Activated CD4-positive, alpha-beta T cell treated with anti-CD3 and anti-CD28 coated beads for 4 hours (primary cell): ENCODE measurements around the gene NKAIN2.
"Not testable (repeated sequence)": the region's sequence is repeated elsewhere in the genome, so short reads cannot be mapped to it uniquely, and the experiment has no call there.

ENCODE experiments used
- DNase-seq, 2 donors: peaks; one replicate each; pipeline ENCODE4 v3.0.0-alpha.2; 2020

Gene NKAIN2

DNA sequence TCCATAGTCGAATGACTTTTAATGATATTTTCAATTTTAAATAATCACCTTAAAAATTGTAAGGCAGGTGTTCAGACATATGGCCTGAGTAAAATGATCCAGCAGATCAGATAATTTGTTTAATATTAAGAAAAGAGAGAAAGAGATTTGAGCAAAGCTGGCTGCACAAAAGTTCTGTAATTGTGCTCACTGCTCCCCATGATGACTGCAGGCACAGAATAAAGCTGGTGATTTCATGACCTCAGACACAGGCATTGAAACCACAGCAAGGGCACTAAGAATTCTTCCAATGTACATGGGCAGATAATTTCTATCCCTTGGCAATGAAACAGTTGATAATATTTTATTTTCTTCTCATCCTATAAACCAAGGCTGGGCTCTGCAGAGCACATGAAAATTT is 553.1 kb downstream of the NKAIN2 start:
- no peak for DNase-seq

DNA sequence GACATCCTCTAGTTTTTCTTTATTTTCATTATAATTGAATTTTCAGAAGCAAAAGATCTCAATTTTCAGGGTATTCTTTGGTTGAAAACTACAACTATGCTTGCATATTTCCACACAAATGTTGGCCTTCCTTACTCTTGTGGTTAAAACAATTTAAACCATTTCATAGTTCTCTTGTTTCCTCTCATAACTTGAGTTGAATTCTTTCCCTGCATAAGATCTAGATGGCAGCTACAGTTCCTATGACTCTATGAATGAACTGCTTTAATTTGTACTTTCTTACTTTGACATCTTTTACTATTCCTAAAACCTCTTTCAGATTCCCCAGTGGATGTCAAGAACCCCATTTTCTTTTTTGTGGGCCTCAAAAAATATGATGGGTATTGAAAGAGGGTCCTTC is 564.5 kb downstream of the NKAIN2 start:
- no peak for DNase-seq

DNA sequence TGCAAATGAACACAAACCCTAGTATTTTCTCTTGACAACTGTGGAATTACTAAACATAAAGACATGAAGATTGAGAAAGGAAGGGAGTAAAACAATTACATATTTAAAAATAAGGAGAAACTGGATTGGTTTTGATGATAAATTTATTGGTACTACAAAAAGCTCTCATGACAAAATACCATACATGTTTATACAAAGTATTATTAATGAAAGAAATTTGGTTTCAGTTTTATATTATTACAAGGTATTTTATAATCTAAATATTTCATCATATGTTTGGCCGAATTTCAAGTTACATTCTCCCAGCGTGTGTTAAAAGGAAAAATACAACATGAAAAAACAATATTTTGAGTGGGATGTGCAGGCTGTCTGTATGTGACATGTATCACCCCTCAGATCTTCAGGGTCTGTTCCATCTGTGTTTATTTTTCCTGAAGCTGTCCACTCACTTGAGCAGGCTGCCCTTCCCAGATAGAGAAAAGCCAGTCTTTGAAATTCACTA is 568.4 kb downstream of the NKAIN2 start:
- DNase-seq = no peak

DNA sequence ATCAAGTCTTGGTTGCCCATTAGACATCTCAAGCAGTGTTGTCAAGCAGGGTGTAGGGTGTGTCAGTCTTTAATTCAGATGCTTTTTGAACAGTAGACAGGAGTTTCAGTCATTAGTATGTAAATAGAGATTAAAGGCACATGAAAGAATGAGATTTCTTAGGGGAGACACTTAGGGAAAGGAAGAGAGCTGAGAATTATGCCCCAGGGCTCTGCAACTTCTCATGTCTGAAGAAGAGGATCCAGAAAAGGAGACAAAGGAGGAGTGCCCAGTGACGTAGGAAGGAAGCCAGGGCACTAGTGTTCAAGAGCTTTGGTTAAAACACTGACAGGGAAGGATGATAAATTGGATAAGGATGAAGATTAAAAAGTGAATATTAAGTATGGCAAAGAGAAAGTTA is 569.7 kb downstream of the NKAIN2 start:
- no peak for DNase-seq

DNA sequence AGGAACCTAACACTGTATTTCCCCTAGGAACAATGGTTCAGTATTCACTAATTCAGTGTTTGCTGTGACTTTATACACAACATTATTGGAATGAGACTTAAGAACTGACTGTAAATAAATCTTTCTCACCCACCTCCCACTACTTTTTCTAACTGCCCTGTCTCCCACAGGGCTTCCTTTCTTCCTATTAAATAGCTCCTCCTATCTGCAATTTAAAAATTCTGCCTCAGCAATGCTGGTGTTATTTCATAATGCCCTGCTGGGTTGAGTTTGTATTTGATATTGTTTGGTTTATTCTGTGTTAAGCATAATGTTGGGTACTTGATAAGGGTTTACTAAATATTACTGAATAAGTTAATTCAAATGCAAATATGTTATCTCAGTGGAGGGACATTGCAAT is 585.5 kb downstream of the NKAIN2 start:
- DNase-seq = no peak

DNA sequence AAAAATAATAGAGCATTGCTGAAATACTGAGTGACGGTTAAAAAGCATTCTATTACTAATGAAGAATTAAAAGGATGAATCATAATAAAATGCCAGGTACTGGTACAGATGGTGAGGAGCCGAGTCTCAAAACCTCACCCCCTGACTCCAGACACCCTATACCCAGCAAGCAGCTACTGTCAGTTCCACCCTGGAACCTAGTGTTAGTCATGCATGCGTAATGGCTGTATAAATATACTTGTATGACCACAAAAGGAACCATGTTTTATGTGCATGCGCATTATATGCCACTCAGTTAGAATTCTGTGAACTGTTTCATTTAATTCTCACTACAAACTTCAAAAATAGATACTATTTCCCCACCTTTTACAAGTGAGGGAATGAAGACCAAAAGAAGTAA is 589.9 kb downstream of the NKAIN2 start:
- DNase-seq = no peak

DNA sequence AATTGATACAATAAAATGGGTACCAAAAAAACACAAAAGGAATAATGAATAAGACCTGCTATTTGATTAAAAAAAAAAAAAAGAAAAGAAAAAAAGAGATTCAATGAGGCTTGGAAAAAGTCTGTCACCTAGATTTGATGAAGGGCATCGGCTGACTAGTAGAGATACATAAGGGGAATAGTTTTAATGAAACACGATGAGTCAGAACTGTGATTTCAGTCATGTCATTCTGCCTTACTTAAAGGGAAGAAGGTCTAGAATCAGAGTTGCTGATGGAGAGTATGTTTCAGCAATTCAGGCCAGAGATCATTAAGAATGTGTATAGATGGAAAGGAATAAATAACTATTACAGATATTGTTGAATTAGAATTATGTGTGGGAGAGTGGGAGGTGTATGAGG is 592.7 kb downstream of the NKAIN2 start:
- no peak for DNase-seq

DNA sequence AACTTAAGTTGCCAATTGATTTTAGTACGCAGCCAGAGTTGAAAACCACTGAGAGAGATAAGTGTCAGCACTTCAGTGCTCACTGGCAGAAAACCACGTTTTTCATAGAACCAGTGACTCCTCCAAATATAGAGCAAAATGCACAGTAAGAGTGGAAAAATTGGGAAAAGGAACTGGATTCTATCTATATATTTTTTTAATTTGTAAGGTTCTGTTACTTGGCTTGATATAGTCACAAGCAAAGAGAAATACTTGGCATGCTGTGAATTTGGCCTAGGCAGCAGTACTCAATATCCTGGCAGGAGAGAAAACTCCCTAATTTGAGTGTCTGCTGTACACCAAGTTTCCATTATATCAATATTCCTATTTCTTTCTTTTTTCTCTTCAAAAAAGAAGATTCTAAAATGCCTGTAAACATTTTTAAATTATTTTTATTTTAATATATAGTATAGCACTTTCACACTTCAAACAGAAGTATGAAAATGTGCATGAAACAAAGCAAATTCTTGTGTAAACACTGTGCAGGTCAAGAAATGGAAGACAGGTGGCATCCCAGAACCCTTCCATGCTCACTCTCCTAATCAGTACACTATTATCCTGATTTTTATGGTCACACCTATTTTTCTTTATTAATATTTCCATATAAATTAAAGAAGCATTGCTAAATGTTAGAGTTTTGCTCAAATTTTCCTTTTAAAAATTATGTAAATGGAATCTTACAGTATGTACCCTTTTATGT is 596.8 kb downstream of the NKAIN2 start:
- no peak for DNase-seq

DNA sequence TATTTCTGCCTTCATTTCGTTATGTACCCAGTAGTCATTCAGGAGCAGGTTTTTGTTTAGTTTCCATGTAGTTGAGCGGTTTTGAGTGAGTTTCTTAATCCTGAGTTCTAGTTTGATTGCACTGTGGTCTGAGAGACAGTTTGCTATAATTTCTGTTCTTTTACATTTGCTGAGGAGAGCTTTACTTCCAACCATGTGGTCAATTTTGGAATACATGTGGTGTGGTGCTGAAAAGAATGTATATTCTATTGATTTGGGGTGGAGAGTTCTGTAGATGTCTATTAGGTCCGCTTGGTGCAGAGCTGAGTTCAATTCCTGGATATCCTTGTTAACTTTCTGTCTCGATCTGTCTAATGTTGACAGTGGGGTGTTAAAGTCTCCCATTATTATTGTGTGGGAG is 606.8 kb downstream of the NKAIN2 start:
- not testable (repeated sequence) for DNase-seq

DNA sequence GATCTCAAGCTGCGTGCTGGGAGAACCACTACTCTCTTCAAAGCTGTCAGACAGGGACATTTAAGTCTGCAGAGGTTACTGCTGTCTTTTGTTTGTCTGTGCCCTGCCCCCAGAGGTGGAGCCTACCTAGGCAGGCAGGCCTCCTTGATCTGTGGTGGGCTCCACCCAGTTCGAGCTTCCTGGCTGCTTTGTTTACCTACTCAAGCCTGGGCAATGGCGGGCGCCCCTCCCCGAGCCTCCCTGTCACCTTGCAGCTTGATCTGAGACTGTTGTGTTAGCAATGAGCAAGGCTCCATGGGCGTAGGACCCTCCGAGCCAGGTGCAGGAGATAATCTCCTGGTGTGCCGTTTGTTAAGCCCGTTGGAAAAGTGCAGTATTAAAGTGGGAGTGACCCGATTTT is 609.0 kb downstream of the NKAIN2 start:
- not testable (repeated sequence) for DNase-seq

DNA sequence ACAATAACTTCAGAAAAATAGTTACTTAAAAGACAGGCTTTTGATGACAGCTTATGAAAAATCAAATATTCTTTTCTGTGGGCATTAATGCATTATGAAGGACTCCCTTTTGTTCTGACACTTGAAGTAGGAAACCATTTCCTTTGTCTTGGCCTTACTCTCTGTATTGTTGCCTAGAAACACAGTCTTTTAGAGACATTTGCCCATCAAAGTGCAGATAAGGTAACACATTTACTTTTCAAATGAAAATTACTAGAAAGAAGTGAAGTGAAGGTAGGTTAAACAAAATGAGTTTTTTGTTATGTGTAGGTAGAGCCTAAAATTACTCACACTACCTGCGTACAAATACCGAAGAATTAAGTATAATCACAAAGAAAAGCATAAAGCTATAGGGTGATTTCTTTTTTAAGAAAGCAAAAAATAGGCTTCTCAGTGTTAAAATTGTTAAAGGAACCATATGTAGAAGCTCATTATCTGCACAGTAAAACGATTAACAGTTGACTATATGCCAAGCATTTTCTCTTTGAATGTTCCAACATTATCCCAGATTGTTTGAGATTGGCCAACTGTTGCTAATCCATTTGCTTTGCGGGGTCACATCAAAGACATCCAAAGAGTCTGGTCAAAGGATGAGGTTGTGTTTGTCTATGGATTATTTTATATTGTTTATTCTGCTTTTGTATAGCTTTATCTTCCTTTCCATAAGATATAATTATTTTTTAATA is 616.6 kb downstream of the NKAIN2 start:
- no peak for DNase-seq

DNA sequence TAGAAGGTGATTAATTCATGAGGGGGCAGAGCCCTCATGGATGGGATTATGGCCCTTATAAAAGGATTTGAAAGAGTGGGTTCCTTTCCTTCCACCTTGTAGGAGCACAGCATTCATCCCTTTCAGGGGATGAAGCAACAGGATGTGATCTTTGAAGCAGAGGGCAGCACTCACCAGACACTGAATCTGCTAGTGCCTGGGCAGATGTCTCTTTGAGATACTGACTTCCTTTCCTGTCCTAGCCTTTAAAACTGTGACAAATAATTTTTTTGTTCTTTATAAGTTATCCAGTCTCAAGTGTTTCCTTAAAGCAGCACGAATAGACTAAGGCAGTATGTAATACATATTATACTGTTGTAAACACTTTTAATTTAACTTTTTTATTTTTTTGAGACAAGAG is 620.0 kb downstream of the NKAIN2 start:
- no peak for DNase-seq

DNA sequence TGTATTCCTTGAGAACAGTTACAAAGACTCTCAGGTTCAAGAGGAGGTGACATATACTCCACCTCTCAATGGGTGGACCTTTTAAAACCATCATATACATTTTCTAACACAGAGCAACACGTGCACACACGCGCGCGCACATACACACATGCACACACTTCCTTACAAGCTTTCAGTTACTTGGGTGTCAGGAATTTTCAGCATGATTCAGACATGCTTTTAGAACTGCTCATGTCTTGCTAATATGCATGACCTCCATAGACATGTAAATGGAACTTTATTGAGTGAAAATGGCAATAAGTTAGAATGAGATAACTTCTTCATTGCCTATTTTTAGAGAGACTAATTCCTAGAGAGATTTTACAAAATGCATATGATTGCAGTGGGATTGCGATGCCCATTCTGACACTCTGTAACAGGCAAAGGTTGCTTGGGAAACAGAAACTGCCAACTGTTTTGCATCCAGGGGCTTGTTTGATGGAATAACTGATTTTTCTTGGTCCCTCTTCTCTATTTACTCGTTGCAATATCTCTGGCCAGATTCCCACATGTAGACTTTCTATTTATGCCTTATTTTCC is 627.2 kb downstream of the NKAIN2 start:
- no peak for DNase-seq

DNA sequence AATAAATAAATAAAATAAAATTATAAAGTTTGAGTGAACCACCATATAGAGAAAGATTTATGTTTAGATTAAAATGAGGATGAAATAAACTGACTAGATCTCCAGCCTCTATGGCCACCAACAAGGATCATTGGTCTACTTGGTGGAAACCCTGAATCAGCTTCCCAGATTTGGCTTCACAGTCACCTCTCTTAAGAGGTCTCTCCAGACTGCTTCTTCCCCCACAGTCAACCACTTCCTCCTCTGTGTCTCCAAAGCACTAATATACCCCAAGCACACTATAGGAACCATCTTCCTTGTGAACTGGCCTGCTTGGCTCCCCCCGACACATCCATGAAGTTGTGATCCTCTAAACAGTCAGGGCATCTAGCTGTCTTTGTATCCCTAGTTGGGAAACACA is 629.0 kb downstream of the NKAIN2 start:
- no peak for DNase-seq

DNA sequence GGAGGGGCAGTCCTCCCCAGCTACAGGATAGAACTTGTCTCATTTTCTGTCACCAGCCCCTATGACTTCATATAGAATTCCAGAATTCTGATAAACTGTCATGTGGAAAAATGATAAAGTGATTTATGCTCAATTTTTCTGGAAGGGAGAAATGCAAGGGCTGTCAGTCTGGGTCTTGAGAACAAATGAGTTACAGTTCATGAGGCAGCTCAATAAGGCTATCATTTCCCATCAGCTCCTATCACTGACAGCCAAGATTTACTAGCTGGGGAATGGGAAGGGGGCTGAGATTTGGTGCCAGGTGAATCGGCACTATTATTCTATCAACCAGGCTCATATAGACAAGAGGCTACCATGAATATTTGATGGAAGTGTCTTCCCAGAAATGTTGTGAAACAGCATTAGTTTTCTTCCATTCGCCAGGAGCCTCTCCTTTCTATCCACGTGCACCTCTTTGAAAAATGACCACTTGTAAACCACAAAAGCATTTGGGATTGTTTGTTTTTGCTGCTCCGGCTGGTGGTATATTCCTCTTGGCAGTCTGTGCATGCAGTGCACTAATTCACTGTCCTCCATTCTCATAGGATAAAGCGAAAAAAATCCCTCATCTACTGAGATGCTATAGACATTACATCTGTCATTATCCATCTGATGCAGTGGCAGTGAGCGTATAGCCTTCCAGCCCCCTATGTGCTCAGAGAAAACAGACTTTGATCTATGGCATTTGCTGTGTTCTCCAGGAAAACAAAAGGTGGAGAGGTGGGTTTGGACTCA is 629.9 kb downstream of the NKAIN2 start:
- DNase-seq = no peak

DNA sequence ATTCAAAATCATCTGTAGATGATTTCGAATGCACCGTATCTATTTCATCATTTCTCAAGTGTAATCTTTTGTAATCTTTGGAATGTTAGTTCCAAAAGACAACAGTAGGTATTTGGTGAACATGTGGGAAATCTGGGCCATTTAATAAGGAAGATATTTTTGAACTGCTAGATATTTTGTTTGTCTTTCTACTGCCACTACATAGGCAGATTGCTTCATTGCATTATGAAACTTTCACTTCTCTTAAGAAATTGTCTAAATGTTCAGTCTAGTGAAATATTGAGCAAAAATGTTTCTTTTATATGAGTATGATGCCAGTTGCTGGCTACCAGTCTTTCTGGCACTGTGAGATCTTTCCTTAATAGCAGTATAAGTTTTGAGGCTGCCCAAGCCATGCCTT is 630.8 kb downstream of the NKAIN2 start:
- DNase-seq = no peak

DNA sequence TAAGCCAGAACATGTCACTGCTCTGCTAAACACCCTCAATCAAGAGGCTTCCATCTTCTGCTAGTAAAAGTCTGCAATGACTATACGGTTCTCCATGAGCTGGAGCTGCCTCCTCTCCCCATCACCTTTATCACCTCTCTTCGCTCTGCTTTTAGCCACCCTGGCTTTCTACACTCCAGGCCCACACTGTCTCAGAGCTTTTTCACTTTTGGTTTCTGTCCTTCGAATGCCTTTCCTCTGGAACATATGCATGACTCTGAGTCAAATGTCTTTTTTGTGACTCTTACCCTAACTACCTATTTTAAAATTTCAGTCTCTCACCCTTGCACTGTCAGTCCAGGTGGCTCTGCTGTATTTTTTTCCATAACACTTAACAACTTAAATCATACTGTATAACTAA is 633.1 kb downstream of the NKAIN2 start:
- DNase-seq = no peak

DNA sequence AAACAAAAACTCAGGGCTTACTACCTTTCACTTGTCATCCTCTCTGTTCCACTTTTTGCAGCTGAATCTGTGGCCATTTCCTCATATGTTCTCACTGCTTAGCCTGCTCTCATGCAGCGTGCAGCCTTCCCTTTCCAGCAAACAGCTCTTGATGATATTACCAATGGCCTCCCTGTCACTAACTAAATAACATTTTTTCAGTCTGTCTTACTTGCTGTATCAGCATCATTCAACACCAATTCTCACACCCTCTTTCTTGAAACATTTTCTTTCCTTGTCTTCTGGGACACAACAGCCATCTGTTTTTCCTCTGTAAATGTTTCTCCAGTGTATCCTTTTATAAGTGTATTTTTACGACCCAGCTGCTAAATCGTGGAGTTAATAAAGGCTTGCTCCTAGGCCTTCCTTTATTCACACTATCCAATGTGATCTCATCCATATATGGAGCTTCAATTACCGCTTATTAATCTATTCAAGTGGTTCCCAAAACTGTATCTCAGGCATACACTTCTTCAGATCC is 634.9 kb downstream of the NKAIN2 start:
- DNase-seq = no peak

DNA sequence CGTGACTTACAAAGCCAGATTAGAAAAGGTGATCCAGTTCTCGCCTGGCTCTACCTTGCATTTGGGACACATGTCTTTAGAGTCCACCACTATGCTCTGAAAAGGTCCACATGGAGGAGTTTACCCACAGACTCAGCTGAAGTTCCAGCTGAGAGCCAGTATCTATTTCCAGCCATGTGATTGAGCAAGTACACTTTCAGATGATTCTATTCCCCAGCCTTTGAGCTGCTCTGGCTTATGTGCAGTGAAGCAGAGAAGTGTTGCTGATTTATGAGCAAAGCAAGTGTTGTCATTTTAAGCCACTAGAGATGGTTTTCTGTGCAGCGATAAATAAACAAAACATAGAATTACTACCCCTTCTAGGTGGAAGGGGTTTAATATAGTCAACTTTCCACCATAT is 637.8 kb downstream of the NKAIN2 start:
- DNase-seq = no peak

DNA sequence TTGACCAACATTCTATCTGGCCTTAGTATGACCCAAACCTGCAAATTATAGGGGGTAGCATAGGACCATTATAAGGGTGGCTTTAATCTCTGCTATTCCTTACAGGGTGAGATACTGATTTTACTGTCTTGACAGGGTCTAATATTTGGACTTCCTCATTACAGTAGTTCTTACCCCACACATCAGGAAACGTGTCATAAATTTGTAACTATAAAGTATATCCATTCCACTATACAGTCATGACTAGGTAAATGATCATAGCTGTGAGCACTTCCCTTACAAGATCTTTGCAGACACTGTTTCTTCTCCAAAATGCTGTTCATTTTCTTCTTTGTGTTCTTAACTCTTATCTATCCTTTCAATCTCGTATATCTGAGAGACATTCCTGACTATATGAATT is 639.9 kb downstream of the NKAIN2 start:
- DNase-seq = no peak

DNA sequence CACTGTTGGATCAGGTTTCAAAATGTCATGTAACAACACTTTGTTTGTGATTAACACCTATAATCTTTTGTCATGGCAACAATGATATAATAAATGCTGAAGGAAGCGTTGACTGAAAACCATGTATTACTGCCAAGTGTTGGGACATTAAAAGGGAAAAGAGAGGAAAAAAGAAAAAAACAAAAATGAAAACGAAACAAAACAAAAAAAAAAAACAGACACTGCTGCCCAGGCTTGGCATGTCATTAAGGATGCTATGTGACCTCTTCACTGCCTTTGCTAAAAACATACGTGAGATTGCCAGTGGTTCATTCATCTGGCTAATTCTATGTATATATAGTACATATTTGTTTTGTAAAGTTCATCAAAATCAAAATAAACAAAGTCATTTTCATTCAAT is 641.9 kb downstream of the NKAIN2 start:
- no peak for DNase-seq

DNA sequence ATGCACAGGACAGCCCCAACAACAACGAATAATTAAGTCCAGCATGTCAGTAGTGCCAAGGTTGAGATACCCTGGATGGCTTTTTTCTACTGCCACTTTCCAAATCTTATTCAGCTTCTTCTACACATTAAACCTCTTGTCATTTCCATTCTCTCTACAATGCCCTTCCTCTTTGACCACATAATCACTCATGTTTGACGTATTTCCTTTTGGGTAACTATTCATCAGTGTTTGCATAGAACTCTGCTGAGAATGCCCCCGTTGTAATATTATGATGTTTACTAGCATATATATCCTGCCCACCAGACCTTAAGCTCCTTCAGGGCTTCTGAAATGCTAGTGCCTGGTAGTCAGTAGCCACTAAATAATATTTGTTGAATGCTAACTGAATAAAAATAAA is 643.3 kb downstream of the NKAIN2 start:
- DNase-seq = no peak

DNA sequence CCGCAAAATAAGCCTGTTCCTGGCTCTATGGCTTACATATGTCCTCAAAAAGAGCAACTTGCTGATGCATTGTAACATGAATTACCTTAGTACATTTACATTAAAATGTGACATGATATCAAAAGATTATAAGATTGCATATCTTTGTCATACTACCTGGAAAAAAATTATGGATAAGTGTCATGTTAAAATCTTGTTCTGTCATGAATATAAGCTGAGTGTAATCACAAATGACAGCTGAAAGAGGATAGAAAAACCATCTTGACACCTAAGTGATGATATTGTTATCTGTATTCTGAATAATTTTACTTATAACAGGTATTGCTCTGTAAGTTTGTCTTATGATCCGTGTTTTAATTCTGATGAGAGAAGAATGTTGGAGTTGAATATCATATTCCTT is 655.6 kb downstream of the NKAIN2 start:
- DNase-seq = no peak
